ENCODE data around the gene TNRC6B. TPM values are rescaled to one million over a fixed set of nuclear protein-coding genes. Genes with fewer than 3 reads are reported as not detected.

Gene TNRC6B
- total RNA-seq, 1 donor from 2014 or later, result 26.7 TPM

DNA sequence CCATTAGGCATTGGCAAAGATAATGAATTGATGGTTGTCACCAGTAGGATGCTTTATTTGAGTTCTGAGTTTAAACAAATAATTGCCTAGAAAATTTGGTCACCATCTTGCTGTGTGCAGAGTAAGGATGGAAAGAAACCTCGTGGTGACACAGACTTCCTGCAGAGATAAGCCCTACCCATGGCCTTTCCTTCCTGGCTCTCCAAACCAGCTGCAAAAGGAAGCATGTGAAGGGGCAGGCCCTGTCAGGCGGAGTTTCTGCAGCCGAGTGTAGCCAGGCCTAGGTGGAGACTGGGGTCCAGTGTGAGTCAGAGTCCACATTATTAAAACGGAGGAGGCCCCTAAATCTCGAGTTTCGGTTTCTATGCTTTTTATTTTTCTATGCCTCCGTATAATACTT lies 85.5 kb downstream of the TNRC6B start:
- H3K4me3 ChIP-seq (ENCODE audit: low read depth, low read length), result no peak overlapping the region
- H3K27me3 ChIP-seq (ENCODE audit: control insufficient read depth, insufficient read depth, low read length), result no peaks in the 10 kb centered on the region
- H3K36me3 ChIP-seq (ENCODE audit: control insufficient read depth, insufficient read depth, low read length), result peaks cover 2% of the 10 kb centered on the region
- DNase-seq (ENCODE audit: low read depth), result no peak
- TF ChIP-seq, protein P1, sequence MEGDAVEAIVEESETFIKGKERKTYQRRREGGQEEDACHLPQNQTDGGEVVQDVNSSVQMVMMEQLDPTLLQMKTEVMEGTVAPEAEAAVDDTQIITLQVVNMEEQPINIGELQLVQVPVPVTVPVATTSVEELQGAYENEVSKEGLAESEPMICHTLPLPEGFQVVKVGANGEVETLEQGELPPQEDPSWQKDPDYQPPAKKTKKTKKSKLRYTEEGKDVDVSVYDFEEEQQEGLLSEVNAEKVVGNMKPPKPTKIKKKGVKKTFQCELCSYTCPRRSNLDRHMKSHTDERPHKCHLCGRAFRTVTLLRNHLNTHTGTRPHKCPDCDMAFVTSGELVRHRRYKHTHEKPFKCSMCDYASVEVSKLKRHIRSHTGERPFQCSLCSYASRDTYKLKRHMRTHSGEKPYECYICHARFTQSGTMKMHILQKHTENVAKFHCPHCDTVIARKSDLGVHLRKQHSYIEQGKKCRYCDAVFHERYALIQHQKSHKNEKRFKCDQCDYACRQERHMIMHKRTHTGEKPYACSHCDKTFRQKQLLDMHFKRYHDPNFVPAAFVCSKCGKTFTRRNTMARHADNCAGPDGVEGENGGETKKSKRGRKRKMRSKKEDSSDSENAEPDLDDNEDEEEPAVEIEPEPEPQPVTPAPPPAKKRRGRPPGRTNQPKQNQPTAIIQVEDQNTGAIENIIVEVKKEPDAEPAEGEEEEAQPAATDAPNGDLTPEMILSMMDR (IDR thresholded peaks at IDR 0.05; ENCODE audit: insufficient read depth, low read length, poor library complexity, severe bottlenecking), result no peak

DNA sequence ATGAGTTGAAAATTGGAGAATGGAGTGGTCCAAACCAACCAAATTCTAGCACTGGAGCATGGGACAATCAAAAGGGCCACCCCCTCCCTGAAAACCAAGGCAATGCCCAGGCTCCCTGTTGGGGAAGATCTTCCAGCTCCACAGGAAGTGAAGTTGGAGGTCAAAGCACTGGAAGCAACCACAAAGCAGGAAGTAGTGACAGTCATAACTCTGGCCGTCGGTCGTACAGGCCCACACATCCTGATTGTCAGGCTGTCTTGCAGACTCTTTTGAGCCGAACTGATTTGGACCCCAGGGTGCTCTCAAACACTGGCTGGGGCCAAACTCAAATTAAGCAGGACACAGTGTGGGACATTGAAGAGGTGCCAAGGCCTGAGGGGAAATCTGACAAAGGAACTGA lies 88.1 kb downstream of the TNRC6B start:
- TF ChIP-seq, protein P1 (IDR thresholded peaks at IDR 0.05; ENCODE audit: insufficient read depth, low read length, poor library complexity, severe bottlenecking), result no peak
- H3K36me3 ChIP-seq (ENCODE audit: control insufficient read depth, insufficient read depth, low read length), result peaks cover 2% of the 10 kb centered on the region
- H3K27me3 ChIP-seq (ENCODE audit: control insufficient read depth, insufficient read depth, low read length), result no peaks in the 10 kb centered on the region
- H3K4me3 ChIP-seq (ENCODE audit: low read depth, low read length), result no peak overlapping the region
- no peak for DNase-seq (ENCODE audit: low read depth)

DNA sequence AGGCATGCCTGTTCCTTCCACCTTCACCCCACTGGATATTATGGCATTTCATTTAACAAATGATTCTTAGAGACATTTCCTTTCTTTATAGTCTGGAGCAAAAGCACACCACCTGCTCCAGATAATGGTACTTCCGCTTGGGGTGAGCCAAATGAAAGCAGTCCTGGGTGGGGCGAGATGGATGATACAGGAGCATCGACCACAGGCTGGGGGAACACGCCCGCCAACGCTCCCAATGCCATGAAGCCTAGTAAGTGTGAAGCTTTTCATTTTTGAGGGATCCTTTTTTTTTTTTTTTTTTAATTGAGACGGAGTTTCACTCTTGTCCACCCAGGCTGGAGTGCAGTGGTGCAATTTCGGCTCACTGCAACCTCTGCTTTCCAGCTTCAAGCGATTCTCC lies 92.3 kb downstream of the TNRC6B start:
- Histone ChIP-seq H3K4me3 (ENCODE audit: low read depth, low read length) (no peak overlapping the region), H3K36me3 (ENCODE audit: control insufficient read depth, insufficient read depth, low read length) (no peaks in the 10 kb centered on the region), H3K27me3 (ENCODE audit: control insufficient read depth, insufficient read depth, low read length) (no peaks in the 10 kb centered on the region)
- TF ChIP-seq, protein P1 (IDR thresholded peaks at IDR 0.05; ENCODE audit: insufficient read depth, low read length, poor library complexity, severe bottlenecking), result no peak
- no peak for DNase-seq (ENCODE audit: low read depth)

DNA sequence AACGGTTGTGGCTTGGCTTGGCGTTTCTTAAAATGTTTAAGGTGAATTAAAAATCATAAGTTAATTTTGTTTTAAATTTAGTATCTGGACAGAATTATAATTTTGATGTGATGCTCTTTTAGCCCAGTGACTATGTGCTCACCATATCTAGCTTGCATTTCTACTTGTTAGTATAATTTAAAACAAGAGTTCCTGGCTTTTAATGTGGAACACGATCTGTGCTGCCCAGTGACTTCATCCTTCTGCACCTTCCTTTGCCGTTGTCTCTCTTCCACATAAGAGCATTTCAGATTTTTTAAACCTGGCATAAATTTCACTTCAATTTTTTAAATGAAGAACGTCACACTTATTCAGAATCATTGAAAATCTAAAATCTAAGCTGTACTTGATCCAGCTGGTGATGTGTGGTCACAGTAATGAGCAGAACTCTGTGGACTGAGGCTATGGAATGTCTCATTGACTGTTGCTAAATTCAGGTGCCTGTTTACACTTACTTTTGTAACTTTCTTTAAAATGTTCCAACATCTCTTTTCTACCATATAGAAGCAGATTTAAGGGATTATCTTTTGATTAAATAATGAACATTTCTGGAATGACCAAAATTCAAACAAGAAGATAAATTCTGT lies 93.1 kb downstream of the TNRC6B start:
- TF ChIP-seq, protein P1 (IDR thresholded peaks at IDR 0.05; ENCODE audit: insufficient read depth, low read length, poor library complexity, severe bottlenecking), result no peak
- H3K4me3 ChIP-seq (ENCODE audit: low read depth, low read length), result no peak overlapping the region
- H3K36me3 ChIP-seq (ENCODE audit: control insufficient read depth, insufficient read depth, low read length), result no peaks in the 10 kb centered on the region
- no peak for DNase-seq (ENCODE audit: low read depth)
- H3K27me3 ChIP-seq (ENCODE audit: control insufficient read depth, insufficient read depth, low read length), result no peaks in the 10 kb centered on the region

DNA sequence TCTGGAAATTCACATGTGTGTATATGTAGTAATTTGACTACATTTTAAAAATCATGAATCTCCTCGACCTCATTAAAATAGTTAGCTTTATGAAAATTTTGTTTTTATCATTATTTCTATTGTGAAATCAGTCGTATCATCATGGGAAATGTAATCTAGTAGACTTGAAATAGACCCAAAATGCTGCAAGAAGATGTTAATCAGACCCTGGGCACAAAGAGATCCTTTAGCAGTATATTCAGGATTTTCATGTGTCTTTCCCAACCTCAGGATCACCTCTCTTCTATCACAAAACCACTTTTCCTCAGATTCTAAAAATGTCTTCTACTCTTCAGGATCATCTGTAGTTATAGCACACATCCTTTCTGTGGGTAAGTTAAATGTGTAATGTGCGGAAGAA lies 93.7 kb downstream of the TNRC6B start:
- H3K27me3 ChIP-seq (ENCODE audit: control insufficient read depth, insufficient read depth, low read length), result no peaks in the 10 kb centered on the region
- no peak overlapping the region for H3K4me3 ChIP-seq (ENCODE audit: low read depth, low read length)
- H3K36me3 ChIP-seq (ENCODE audit: control insufficient read depth, insufficient read depth, low read length), result no peaks in the 10 kb centered on the region
- no peak for DNase-seq (ENCODE audit: low read depth)
- TF ChIP-seq, protein P1 (IDR thresholded peaks at IDR 0.05; ENCODE audit: insufficient read depth, low read length, poor library complexity, severe bottlenecking), result no peak

DNA sequence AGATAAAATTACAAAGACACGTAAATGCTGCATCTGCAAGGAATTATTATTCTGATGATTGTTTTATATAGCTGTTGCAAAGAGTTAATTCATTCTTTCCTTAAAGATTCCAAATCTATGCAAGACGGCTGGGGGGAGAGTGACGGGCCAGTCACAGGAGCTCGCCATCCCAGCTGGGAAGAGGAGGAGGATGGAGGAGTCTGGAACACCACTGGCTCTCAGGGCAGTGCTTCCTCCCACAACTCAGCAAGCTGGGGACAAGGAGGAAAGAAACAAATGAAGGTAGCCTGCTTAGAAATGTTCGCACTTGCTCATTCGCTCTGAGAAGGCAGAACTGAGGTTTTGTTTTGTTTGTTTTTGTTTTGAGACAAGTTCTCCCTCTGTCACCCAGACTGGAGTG lies 95.6 kb downstream of the TNRC6B start:
- no peak for DNase-seq (ENCODE audit: low read depth)
- Histone ChIP-seq H3K4me3 (ENCODE audit: low read depth, low read length) (no peak overlapping the region), H3K27me3 (ENCODE audit: control insufficient read depth, insufficient read depth, low read length) (no peaks in the 10 kb centered on the region), H3K36me3 (ENCODE audit: control insufficient read depth, insufficient read depth, low read length) (peaks cover 2% of the 10 kb centered on the region)
- TF ChIP-seq, protein P1 (IDR thresholded peaks at IDR 0.05; ENCODE audit: insufficient read depth, low read length, poor library complexity, severe bottlenecking), result no peak
